ENCODE data around the gene EFCAB13. TPM values are rescaled to one million over a fixed set of nuclear protein-coding genes. Genes with fewer than 3 reads are reported as not detected.

The EFCAB13 gene
- total RNA-seq, 4 donors from 2014 or later: 4.0 to 12.9 (median 7.1) TPM

DNA sequence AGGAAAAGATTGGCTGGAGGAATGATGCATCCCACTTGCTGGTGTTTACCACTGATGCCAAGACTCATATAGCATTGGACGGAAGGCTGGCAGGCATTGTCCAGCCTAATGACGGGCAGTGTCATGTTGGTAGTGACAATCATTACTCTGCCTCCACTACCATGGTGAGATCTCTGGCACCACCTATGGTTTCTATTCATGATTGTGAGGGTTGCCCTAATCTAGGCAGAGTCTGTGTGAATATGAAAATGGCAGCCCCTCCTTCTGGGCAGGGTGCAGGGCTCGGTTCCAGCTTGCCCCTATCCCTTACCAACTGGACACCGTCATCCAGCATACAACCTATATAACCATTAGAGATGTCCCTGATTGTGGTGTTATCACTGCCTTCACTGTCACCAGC is 36.7 kb upstream of the EFCAB13 start:
- no peaks in the 10 kb centered on the region for H3K9me3 ChIP-seq
- intact Hi-C loops (cut with DNase I): no loop called here
- no peaks in the 10 kb centered on the region for H3K27me3 ChIP-seq
- WGBS: 100% methylated on average over 4 of the region's 4 CpGs
- H3K4me1 ChIP-seq: no peaks in the 10 kb centered on the region
- peaks cover 6 to 81% (median 45%) of the 10 kb centered on the region in 4 donors for H3K36me3 ChIP-seq
- no peak overlapping the region for H3K4me3 ChIP-seq
- TF ChIP-seq EP300 (IDR thresholded peaks at IDR 0.05): no peak
- TF ChIP-seq, protein P1, sequence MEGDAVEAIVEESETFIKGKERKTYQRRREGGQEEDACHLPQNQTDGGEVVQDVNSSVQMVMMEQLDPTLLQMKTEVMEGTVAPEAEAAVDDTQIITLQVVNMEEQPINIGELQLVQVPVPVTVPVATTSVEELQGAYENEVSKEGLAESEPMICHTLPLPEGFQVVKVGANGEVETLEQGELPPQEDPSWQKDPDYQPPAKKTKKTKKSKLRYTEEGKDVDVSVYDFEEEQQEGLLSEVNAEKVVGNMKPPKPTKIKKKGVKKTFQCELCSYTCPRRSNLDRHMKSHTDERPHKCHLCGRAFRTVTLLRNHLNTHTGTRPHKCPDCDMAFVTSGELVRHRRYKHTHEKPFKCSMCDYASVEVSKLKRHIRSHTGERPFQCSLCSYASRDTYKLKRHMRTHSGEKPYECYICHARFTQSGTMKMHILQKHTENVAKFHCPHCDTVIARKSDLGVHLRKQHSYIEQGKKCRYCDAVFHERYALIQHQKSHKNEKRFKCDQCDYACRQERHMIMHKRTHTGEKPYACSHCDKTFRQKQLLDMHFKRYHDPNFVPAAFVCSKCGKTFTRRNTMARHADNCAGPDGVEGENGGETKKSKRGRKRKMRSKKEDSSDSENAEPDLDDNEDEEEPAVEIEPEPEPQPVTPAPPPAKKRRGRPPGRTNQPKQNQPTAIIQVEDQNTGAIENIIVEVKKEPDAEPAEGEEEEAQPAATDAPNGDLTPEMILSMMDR (IDR thresholded peaks at IDR 0.05): no peak
- no peak for TF ChIP-seq POLR2AphosphoS5 (IDR thresholded peaks at IDR 0.05)
- no peak for TF ChIP-seq POLR2A (IDR thresholded peaks at IDR 0.05; ENCODE audit: low read depth)
- no peak for DNase-seq (ENCODE audit: extremely low spot score)
- H3K27ac ChIP-seq (replicated peaks in 1 of 4): no peak overlapping the region

DNA sequence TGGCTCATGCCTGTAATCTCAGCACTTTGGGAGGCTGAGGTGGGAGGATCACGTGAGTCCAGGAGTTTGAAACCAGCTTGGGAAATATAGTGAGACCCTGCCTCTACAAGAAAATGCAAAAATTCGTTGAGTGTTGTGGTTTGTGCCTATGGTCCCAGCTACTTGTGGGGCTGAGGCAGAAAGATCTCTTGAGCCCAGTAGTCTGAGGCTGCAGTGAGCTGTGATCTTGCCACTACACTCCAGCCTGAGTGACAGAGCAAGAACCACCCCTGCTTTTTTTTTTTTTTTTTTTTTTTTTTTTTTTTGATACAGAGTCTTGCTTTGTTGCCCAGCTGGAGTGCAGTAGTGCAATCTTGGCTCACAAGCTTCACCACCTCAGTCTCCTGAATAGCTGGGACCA is 36.1 kb upstream of the EFCAB13 start:
- H3K36me3 ChIP-seq: peaks cover 11 to 86% (median 51%) of the 10 kb centered on the region in 4 donors
- no peaks in the 10 kb centered on the region for H3K27me3 ChIP-seq
- WGBS: 87% methylated on average over 2 of the region's 2 CpGs
- no peak overlapping the region for H3K27ac ChIP-seq (replicated peaks in 1 of 4)
- TF ChIP-seq EP300 (IDR thresholded peaks at IDR 0.05): no peak
- TF ChIP-seq, protein P1 (IDR thresholded peaks at IDR 0.05): no peak
- H3K4me3 ChIP-seq: no peak overlapping the region
- intact Hi-C loops (cut with DNase I): no loop called here
- no peak for DNase-seq (ENCODE audit: extremely low spot score)
- H3K4me1 ChIP-seq: no peaks in the 10 kb centered on the region
- H3K9me3 ChIP-seq: no peaks in the 10 kb centered on the region

DNA sequence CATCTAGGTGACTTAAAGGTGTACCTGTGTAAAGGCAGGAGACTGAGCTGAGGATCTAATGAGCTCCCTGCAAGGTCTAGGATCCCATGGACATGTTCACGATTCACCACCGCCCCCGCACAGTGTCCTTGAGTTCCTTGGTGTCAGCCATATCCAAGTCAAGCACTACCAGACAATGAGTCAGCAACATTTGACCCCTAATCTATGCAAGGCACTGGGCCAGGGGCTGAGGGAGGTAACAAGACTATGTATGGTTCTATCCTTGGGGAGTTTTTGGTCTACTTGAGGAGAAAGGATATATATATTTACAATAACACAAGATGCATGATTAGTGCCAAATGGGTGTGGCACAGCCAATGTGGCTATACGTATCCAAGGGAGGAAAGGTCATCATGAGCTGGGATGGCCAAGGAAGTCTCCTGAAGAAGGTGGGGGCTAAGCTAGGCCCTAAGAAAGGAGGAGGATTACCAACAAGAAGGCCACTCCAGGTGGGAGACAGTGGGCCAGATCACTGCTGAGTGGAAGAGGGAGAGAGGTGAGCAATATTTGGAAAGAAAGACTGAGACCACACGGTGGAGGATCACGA is 35.1 kb upstream of the EFCAB13 start:
- Histone ChIP-seq H3K9me3 (no peaks in the 10 kb centered on the region), H3K4me3 (no peak overlapping the region), H3K27ac (replicated peaks in 1 of 4) (no peak overlapping the region), H3K27me3 (no peaks in the 10 kb centered on the region), H3K36me3 (peaks cover 15 to 86% (median 53%) of the 10 kb centered on the region in 4 donors), H3K4me1 (peaks cover 0 to 3% (median under 1%) of the 10 kb centered on the region in 4 donors)
- TF ChIP-seq EP300 (IDR thresholded peaks at IDR 0.05) (no peak), POLR2A (IDR thresholded peaks at IDR 0.05; ENCODE audit: low read depth) (no peak), POLR2AphosphoS5 (IDR thresholded peaks at IDR 0.05) (no peak)
- TF ChIP-seq, protein P1 (IDR thresholded peaks at IDR 0.05): no peak
- 93% methylated on average over 6 of the region's 6 CpGs for WGBS
- no peak for DNase-seq (ENCODE audit: extremely low spot score)
- intact Hi-C loops (cut with DNase I): no loop called here

DNA sequence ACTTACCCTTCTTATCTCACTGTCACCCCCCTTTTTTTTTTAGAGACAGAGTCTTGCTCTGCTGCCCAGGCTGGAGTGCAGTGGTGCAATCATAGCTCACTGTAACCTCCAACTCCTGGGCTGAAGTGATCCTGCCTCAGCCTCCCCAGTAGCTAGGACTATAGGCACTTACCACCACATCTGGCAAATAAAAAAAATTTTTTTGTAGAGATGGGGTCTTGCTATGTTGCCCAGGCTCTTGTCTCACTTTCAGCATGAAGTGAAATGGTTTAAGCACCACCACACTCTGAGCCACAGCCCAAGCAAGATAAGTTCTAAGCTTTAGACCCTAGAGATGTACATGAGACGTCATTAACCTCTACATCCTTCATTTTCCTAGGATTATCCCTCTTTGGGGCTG is 34.5 kb upstream of the EFCAB13 start:
- H3K4me1 ChIP-seq: peaks cover 0 to 10% (median 6%) of the 10 kb centered on the region in 4 donors
- no peaks in the 10 kb centered on the region for H3K27me3 ChIP-seq
- TF ChIP-seq POLR2AphosphoS5 (IDR thresholded peaks at IDR 0.05): no peak
- TF ChIP-seq, protein P1 (IDR thresholded peaks at IDR 0.05): no peak
- TF ChIP-seq POLR2A (IDR thresholded peaks at IDR 0.05; ENCODE audit: low read depth): no peak
- TF ChIP-seq EP300 (IDR thresholded peaks at IDR 0.05): no peak
- no peaks in the 10 kb centered on the region for H3K9me3 ChIP-seq
- no peak overlapping the region for H3K4me3 ChIP-seq
- 90% methylated on average over 1 of the region's 1 CpG for WGBS
- peaks cover 15 to 81% (median 53%) of the 10 kb centered on the region in 4 donors for H3K36me3 ChIP-seq
- intact Hi-C loops (cut with DNase I): no loop called here
- H3K27ac ChIP-seq (replicated peaks in 1 of 4): no peak overlapping the region
- DNase-seq (ENCODE audit: extremely low spot score): no peak

DNA sequence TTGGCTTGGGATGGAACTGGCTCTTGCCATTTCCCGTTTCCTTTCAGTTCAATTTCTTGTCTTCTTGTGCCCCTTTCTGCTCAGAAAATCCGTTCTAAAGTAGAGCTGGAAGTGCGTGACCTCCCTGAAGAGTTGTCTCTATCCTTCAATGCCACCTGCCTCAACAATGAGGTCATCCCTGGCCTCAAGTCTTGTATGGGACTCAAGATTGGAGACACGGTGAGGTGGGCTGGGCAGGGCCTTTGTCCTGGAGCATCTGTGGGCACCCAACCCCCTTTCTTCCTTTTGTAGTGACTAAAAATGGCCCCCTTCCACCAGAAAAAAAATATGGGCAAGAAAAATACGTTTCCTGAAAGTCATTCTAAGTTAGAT is 32.9 kb upstream of the EFCAB13 start:
- WGBS: 88% methylated on average over 5 of the region's 5 CpGs
- TF ChIP-seq POLR2A (IDR thresholded peaks at IDR 0.05; ENCODE audit: low read depth) (no peak), POLR2AphosphoS5 (IDR thresholded peaks at IDR 0.05) (no peak), EP300 (IDR thresholded peaks at IDR 0.05) (no peak)
- TF ChIP-seq, protein P1 (IDR thresholded peaks at IDR 0.05): no peak
- peaks cover 15 to 66% (median 49%) of the 10 kb centered on the region in 4 donors for H3K36me3 ChIP-seq
- no peak overlapping the region for H3K27ac ChIP-seq (replicated peaks in 1 of 4)
- peaks cover 8 to 25% (median 22%) of the 10 kb centered on the region in 4 donors for H3K4me1 ChIP-seq
- H3K4me3 ChIP-seq: no peak overlapping the region
- no peaks in the 10 kb centered on the region for H3K9me3 ChIP-seq
- no peaks in the 10 kb centered on the region for H3K27me3 ChIP-seq
- intact Hi-C loops (cut with DNase I): no loop called here
- no peak for DNase-seq (ENCODE audit: extremely low spot score)
